ENCODE data around the gene ALPL. TPM values are rescaled to one million over a fixed set of nuclear protein-coding genes. Genes with fewer than 3 reads are reported as not detected.
"Not testable (repeated sequence)": the region's sequence is repeated elsewhere in the genome, so short reads cannot be mapped to it uniquely, and the experiment has no call there.

Gene ALPL
- polyA plus RNA-seq, 1 donor: 3.1 TPM

GRCh38 chr1:21563971-21564370 is 54.7 kb downstream of the ALPL start:
- DNase-seq: no peak

DNA sequence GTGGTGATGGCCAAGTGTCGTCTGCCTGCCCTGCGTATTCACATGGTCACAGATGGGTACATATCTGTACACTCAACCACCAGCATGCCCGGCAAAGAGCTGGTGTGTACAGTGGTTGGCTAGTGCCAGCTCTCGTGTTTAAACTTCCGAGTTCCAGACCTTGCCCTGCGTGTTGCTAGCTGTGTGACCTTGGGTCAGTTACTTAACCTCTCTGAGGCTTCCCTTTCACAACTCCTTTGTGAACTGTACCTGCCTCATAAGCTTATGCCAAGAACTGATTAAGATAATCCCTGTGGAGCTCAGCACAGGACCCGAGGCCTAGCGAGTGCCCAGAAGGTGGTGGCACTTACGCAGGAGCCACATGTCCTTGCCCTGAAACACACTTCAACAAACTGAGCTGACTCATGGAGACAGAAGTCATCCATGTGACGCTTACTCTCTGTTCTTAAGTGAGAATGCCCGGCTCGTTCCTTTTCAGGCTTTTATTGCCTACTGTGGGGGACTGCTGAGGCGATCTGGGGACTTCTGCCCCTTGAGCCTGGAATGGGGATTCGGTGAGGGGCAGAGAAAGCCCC is 55.4 kb downstream of the ALPL start:
- DNase-seq: no peak

DNA sequence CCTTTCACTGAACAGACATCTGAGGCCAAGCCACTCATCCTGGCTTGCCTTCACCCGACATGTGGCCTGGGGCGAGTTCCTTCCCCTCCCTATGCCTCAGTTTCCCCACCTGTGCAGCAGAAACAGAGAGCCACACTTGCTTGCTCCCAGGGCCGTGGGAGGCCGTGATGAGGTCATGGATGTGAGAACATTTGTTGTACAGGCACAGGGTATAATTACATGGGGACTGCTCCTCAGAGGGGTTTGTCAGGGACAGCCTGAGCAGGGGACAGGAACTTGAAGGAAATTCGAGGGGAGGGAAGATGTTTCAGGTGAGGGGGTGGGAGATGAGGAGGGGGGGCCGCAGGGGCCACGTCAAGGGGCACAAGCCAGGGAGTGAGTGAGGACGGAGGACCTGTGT is 56.1 kb downstream of the ALPL start:
- DNase-seq: no peak

DNA sequence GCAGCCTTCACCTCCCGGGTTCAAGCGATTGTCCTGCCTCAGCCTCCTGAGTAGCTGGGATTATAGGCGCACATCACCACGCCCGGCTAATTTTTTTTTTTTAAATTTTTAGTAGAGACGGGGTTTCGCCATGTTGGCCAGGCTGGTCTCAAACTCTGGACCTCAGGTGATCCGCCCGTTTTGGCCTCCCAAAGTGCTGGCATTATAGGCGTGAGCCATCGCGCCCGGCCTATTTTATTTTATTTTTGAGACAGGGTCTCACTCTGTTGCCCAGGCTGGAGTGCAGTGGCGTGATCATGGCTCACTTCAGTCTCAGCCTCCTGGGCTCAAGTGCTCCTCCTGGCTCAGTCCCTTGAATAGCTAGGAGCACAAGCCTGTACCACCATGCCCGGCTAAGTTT is 57.1 kb downstream of the ALPL start:
- not testable (repeated sequence) for DNase-seq

DNA sequence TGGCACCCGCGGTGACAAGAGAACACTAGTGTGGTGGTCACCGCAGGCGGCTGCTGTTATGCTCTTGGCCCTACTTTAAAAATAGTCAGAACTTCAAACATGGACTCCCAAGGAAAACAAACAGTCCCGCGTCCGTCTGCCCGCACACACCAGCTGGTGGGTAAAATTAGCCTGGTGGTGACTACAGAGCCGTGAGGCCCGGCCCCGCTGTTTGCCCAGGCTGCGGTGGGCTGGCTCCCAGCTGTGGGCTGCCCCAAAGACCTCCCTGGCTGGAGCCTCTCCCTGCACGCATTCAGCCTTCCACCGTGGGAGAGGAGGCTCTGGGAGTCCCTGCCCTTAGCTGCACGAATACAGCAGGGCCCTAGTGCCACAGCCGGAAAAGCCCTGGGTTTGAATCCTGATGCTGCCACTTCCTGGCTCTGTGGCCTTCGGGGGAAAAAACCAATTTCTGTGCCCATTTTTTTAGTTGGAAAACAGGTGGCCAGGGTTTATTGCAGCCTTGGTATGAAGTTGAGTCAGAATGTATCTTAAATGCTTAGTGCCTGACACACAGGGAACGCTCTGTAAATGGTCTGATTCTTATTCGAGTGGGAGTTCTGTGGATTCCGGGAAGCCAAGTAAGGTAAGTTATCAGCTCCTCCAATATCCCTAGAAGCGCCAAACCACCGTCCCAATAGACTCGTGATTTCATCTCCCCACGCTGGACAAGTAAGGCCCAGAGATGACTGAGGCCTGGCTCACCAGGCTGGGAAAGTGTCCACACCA is 58.2 kb downstream of the ALPL start:
- DNase-seq: no peak

GRCh38 chr1:21568006-21568746 is 59.0 kb downstream of the ALPL start:
- DNase-seq: no peak

DNA sequence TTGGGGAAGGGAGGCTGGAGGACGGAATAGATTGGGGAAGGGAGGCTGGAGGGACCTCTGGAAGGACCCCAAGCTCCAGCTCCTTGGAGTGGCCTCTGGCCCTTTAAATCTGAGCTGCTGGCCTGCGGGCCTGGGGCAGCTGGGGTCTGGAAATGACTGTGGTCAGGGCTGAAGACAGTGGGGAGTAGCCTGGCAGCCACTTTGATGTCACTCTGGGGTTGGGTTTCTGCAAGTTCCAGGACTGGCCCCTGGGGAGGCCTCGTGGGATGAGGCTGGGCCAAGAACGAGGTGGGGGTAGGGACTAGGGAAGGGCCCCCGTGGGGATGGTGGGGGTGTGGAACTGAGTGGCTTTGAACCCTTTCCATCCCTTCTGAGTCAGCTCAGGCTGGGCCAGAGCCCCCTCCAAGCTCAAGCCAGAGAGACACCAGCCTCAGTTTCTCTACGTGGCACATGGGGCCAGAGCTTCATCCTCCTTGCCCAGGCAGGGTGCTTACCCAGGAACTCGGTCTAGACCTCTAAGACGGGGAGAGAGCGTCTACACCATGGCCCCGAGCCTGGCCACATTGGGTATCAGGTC is 59.7 kb downstream of the ALPL start:
- DNase-seq: no peak

DNA sequence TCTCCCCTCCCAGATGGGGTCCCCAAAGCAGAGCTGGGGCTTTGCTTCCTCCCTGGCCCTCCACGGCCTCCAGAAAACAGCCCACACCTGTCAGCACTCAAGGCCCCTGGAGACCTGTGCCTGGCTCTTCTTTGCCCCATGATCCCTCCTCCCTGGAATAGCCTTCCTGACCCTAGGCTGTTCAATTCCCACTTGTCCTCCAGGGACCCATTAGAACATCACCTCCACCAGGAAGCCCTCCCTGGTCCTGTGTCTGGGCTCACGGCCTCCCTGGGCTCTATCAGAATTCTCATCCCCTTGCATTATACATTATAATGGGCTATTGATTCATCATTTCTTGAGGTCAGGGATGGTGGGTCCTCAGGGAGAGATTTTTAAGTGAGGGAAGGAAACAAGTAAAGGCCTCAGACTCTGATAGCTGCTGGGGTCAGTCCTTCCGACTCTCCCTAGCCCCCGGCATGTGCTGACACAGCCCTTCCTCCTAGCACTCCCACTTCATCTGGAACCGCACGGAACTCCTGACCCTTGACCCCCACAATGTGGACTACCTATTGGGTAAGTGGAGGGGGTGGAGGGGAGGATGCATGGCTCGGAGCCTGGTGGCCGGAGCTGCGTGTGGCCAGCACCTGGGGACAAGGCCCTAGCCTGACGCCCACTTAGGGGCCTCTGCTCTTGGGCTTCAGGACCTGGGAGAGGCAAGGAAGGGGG is 60.8 kb downstream of the ALPL start:
- no peak for DNase-seq

DNA sequence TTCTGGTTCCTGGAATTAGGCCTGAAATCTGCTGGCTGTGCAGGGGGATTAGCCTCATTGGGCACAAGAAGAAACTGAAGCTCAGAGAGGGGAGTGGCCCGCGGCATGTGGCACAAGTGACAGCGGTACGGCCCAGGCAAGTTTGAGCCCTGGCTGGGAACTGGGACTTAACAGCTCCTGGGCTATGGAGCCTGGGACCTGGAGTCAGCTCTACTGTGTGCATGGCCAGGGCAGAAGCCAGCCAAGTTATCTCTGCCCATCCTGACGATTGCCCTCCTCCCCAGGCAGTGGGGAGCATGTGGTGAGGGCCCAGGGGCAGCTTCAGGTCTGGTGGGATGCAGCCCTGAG is 61.3 kb downstream of the ALPL start:
- DNase-seq: no peak

DNA sequence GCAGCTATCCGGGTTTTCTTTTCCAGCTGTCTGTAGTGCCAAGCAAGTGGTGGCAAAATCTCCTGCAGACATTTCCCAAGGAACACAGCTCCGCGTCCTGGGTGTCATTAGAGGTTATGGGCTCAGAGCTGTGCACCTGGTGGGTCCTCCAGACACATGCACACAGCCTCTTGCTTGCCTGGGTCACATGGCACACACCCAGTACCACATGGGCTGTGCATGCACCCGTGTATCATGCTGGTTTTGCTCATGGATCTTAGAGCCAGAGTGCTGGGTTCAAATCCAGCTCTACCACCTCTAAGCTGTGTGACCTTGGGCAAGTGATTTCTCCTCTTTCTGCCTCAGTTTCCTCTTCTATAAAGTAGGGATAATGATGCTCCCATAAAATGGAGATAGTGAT is 61.7 kb downstream of the ALPL start:
- no peak for DNase-seq

DNA sequence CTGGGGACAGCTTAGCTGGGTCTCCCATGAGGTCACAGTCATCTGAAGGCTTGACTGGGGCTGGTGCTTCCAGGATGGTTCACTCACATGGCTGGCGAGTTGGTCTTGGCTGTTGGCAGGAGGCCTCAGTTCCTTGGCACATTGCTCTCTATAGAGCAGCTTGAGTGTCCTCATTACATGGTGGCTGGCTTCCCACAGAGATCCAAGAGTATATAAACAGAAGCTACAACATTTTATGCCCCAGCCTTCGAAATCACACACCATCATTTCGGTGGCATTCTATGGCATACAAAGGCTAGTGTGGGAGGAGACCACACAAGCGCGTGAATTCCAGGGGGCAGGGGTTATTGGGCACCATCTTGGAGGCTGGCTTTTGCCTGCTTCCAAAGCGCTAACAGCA is 63.0 kb downstream of the ALPL start:
- no peak for DNase-seq

GRCh38 chr1:21572735-21573277 is 63.6 kb downstream of the ALPL start:
- no peak for DNase-seq

DNA sequence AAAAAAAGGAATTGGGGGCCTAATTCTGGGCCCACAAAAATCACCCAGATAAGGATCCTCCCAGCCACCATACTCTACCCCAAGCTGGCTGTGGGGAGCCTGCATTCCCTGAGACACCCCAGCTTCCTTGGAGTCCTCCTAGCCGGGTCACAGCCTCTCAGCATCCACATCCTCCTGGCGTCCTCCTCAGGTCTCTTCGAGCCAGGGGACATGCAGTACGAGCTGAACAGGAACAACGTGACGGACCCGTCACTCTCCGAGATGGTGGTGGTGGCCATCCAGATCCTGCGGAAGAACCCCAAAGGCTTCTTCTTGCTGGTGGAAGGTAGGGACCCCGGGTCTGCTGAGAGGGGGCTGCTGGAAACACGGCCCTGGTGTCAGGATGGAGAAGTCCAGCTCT is 64.3 kb downstream of the ALPL start:
- DNase-seq: no peak

DNA sequence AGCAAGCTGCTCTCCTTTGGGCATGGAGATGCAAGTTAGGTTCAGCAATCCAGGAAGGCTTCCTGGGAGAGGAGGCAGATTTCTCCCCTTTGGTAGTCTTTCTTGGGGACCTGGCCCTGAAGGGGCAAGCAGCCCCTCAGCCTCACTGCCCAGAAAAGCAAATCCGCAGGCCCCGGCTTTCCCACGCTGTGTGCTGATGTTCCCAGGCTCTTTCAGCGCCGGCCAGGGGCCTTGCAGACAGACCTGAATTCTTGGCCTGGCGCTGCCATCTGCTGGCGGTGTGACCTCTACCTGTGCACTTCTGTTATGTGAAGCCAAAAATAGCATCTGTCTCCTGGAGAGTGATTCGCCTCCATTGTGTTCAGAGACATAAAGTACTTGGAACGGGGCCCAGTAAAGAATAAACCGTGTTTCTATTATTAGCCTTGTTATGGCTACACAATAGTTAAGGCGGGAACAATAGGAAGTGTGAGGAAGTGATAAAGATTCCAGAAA is 64.8 kb downstream of the ALPL start:
- DNase-seq: peak; percentile 68

GRCh38 chr1:21574466-21575151 is 65.4 kb downstream of the ALPL start:
- DNase-seq: peak; percentile 19

DNA sequence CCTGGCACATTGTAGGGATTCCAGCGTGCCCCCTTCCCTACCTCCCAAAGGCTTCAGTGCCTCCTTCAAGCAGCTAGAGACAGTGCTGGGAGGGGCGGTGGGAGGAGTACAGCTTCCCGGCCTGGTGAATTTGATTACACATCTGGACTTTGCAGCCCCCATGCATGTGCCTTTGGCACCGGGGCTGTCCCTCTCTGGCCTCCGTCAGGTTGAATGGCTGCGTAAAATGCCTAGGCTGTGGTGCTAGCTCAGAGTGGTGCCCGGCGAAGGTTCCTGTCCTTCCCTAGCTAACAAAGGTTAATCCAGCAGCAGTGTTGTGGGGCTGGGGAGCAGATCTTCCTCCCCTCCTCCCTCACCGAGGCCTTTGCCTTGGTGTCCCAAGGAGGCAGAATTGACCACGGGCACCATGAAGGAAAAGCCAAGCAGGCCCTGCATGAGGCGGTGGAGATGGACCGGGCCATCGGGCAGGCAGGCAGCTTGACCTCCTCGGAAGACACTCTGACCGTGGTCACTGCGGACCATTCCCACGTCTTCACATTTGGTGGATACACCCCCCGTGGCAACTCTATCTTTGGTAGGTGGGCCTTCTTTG is 66.2 kb downstream of the ALPL start:
- no peak for DNase-seq

- DNase-seq: no peak
Observed at GRCh38 chr1:21576031-21576797, 67.0 kb downstream of the ALPL start.

DNA sequence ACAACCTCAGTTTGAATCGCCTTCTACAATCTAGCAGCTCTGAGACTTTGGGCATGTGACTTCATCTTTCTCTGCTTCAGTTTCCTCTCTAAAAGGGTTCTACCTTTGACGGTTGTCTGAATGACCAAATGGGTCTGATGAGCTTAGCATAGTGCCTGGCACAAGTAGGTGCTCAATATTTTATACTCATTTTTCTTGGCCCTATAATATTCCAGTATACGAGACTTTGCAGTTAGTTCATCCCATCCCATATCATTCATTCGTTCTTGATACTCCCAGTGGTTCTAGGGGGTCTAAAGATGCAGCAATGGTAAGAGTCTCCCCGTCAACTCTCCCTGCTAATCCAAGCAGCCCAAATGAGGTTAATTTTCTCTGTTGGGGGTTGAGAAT is 67.6 kb downstream of the ALPL start:
- DNase-seq: no peak

GRCh38 chr1:21577324-21577723 is 68.1 kb downstream of the ALPL start:
- DNase-seq: no peak

DNA sequence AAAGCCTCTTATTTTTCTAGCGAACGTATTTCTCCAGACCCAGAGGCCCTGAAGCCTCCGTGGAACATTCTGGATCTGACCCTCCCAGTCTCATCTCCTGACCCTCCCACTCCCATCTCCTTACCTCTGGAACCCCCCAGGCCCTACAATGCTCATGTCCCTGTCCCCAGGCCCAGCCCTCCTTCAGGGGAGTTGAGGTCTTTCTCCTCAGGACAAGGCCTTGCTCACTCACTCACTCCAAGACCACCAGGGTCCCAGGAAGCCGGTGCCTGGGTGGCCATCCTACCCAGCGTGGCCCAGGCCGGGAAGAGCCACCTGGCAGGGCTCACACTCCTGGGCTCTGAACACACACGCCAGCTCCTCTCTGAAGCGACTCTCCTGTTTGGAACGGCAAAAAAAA is 68.7 kb downstream of the ALPL start:
- no peak for DNase-seq

DNA sequence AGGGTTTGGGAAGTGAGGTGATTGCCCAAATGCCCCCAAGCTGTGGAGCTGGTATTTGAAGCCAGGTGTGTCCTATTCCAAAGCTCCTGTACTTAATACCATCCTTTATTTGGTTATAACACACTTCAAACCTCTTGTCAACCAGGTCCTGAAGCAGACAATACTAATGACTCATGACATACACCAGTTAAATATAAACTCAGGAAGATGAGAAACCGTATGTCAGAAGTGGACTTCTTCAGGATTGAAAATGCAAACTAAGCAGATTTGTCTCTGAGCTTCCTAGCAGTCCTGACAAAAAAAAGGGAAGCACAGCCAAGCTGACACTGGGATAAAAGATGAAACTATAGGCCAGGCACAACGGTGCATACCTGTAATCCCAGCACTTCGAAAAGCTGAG is 70.6 kb downstream of the ALPL start:
- no peak for DNase-seq

Measured in hindlimb muscle (tissue), 1 donor.